Measurements from ENCODE around the gene AP3B2.

GRCh38 chr15:82731527-82731926 lies 21.9 kb upstream of the AP3B2 start:
- no peak for TF ChIP-seq CTCF (IDR thresholded peaks at IDR 0.05)
- no peak for TF ChIP-seq POLR2A (IDR thresholded peaks at IDR 0.05)
